Skin epidermis (tissue), 12 donors: ENCODE measurements around the gene CHPF2.

Experiments
- H3K27ac ChIP-seq, 21 experiments: fragments of 200-600 bp; sonication (generic) in 11 of 21; one replicate each; pipeline ENCODE4 v1.5.0; 2020; ENCODE audit warnings: mild to moderate bottlenecking in 3 of 21, inconsistent platforms in 2 of 21, moderate library complexity in 2 of 21
- H3K4me3 ChIP-seq, 7 experiments: fragments of 200-600 bp; sonication (generic) in 2 of 7; one replicate each; pipeline ENCODE4 v1.5.0; 2020; ENCODE audit warnings: inconsistent platforms in 2 of 7, mild to moderate bottlenecking in 2 of 7, moderate library complexity in 1 of 7

CHPF2 gene

DNA sequence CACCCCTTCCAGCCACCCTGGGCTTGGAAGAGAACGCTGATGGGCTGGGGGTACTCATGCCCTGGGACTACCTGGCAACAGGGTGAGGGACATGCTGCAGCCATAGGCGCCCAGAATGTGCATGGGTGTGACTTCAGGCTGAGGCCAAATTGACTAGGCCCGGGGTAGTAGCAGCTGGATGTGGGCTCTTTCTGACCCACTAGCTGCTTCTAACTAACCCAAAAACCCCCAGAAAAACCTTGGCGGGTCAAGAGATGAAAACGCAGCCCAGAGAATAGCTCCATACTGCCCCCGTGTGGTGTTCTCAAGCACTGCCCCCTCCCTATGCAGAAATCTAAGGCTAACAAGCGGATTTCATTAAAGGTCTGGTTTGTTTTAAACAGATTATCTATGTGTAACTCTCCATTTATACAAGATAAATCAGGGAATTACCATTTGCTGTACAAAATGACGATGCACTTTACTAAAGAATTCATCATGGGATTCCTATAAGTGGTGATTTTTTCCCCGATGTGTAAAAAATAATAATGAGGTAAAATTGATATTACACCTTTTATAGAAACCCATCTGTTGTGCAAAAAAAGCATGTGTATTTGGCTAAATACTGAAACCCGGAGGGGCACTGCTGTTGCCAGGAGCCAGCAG lies 12.0 kb downstream of the CHPF2 start:
- Histone ChIP-seq H3K27ac (peak overlapping the region in 1 of 21 experiments; percentile 1), H3K4me3 (no peak overlapping the region)

DNA sequence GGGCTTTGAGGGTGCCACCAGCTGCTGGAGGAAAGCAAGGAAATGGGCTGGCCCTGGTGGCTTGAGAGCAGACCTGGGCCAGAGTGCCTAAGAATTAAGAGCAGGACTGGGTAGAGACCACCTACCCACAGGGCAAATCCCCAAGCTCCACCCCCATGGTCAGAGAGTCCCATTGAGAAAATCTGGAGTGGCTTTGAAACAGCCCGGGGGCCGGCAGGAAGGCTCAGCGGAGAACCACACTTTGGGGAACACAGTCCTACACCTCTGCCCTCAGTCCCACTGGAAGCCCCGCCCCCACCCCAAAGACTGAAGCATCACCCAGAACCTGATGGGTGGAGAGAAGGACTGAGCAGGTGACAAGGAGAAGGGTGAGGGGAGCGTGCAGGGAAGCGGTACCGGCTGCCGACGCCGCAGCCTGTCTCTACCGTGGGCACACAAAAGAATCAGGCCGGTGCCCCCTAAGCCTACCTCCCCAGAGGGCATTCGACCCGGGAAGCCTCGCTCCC lies 12.6 kb downstream of the CHPF2 start:
- peak overlapping the region in 2 of 21 experiments; percentile 23 to 51 for H3K27ac ChIP-seq
- peak overlapping the region in 6 of 7 experiments; percentile 9 to 38 (median 18) for H3K4me3 ChIP-seq

DNA sequence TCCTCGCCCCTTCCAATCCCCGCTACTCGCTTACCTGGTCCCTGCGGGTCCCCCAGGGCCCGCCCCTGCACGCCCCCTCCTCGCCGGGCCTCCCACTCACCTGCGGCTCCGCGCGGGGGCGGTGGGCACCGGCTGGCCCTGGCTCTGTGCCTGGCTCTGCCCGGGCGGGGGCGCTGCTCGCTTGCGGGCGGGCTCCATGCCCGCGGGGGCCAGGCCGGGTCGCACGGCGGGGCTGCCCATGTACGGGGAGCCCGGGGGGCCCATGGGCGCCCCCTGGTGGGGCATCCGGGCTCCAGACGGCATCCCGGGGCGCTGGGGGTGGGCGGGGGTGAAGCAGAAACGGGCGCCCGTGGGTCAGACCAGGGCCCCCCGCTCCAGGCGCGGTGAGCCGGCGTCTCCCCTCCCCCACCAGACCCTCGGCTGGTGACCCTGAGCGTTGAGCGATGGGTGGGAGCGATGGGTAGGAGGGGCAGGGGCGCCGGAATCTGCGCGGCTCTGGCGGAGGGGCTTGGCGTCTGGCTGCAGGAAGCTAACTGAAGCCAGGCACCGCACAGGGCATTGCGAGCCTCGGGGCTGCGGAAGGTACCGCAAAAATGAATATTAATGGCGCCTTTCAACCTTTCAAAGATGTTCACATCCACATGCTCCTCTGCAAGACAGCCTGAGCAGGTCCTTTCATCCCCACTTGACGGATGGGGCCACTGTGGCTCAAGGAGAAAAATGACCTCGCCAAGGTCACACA lies 13.2 kb downstream of the CHPF2 start:
- peak overlapping the region in 2 of 21 experiments; percentile 23 to 51 for H3K27ac ChIP-seq
- peak overlapping the region in 6 of 7 experiments; percentile 9 to 38 (median 18) for H3K4me3 ChIP-seq

DNA sequence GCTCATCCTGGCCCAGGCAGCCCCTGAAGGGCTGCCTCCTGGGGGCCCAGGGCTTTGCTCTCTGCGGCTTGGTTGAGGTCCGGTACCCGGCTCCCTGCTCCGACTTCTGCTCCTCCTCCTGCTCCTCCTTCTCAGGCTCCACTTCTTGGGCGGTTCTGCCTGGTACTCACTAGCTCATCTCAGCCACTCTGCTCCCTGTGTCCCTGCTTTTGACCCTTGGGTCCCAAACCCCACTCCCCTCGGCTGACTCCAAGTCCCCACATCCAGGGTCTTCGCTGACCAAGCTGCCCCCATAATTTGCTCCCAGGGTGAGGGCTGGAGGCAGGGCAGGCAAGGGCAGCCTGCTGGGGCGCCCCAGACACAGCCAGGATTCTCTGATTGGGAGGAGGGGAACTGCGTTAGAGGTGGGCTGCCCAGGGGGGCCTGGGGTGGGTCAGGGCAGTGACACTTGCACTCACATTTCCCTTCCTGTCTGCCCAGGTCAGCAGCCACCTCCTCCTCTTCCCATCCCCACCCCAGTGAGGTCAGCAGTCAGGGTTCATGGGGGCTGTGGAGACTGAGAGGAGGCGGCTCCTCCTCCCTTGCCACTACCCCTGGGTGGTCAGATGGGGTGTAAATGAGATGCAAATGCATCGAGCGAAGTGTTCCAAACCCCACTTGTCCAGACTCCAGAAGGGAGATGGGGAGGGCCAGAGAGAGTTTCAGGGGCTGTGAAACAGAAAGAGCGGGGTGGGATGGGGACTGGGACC lies 14.0 kb downstream of the CHPF2 start:
- no peak overlapping the region for H3K27ac ChIP-seq
- peak overlapping the region in 2 of 7 experiments; percentile 18 to 38 for H3K4me3 ChIP-seq

DNA sequence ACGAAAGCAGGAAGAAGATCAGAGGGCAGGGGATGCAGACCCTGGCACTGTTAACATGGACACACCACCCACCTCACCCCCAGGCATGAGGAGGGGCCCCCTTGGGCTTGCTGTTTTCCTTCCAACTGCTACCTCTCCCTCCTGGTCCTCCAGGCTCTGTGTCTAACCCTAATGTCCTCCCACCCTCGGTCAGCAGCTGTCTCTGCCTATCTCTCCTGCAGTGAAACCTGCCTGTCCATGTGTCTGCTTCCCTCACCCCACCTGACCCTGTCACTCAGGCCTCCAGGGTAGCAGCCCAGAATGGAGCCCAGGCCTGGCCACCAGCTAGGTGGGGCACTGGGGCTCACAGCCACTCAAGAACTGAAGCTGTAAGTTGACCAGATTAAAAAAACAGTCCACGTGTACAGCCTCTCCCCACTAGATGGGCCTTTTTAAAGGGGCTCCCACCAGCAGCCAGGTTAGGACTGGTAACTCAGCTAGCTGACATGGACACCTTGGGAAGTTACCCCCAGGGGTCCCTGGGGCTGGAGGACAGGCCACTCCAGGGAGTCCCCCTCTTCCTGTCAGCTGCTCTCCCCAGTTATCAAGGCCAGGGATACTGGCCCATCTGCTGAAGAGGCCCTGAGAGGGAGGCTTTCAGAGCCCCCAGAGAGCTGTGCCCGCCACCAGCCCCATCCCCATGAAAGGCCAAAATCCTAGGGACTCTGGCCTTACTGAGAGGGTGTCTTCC lies 14.7 kb downstream of the CHPF2 start:
- H3K27ac ChIP-seq, result peak overlapping the region in 9 of 21 experiments; percentile 45 to 88 (median 82)
- peak overlapping the region in 2 of 7 experiments; percentile 34 to 50 for H3K4me3 ChIP-seq

DNA sequence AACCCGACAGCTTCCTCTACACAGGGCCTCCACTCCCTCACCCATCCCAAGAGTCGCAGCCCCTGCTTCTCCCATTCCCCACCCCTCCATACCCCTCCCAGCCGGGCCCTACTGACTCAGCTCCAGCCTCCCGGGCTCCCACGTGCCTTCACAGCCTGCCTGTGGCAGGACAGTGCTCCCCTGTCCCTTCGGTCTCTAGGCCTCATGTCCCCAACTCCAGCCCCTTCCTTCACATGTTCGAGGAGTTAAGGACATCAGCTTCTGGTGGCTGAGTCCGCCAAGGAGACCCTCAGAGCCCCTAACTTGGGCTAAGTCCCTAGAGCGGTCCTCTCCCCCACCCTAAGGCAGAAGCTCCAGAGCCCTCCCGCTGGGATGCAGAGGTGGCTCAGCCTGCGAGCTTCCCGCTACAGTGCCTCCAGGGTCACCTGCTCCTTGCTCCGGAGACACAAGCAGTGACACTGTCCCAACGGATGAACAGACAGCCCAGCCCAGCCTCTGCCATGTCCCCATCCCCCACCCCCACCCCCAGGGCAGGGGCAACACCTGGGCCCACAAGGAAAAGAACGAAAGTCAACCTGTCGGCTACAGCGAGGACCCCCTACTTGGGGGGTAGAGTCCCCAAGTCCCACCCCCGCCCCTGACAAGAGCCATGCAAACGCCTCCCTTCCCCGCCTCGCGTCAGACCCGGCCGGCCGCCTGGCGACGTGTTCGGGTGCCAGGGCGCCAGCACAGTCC lies 15.5 kb downstream of the CHPF2 start:
- peak overlapping the region in 19 of 21 experiments; percentile 17 to 88 (median 77) for H3K27ac ChIP-seq
- peak overlapping the region; percentile 34 to 57 (median 40) for H3K4me3 ChIP-seq

DNA sequence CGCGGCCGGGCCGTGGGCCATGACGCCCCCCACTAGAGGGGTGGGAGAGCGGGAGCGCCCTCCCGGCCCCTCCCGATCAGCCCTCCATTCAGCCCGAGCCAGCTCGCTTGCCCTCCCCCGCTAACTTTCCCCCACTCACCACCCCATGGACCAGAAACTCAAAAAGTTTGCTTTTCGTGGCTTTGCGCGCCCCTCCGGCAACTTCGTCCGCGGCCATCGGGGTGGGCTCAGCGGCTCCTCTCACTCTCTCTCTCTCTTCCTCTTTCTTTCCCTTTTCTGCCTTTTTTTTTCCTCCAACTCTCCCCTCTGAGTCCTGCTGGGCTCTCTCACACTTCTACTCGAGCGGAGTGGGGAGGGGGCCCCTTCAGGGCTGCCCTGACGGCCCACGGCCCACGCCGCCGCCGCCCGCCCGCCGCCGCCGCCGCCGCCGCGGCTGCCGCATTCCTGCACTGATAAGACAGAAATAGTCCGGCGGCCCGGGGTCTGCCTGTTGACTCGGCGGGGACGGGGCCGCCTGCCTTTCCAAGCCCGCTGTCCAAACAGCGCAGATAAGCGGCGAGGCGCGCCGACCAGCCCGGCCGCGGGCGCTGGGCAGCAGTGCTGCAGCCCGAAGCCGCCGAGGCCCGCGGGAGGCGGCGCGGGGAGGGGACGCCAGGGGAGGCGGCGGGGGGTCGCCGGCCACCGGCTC lies 16.2 kb downstream of the CHPF2 start, which contains the start of gene SMARCD3:
SMARCD3 (minus strand) TSS at position 349 of the 688 bp plus-strand sequence; CDS start at position 217, 132 bp downstream.
- H3K4me3 ChIP-seq, result peak within 1 kb of the TSS; percentile 34 to 57 (median 40)

DNA sequence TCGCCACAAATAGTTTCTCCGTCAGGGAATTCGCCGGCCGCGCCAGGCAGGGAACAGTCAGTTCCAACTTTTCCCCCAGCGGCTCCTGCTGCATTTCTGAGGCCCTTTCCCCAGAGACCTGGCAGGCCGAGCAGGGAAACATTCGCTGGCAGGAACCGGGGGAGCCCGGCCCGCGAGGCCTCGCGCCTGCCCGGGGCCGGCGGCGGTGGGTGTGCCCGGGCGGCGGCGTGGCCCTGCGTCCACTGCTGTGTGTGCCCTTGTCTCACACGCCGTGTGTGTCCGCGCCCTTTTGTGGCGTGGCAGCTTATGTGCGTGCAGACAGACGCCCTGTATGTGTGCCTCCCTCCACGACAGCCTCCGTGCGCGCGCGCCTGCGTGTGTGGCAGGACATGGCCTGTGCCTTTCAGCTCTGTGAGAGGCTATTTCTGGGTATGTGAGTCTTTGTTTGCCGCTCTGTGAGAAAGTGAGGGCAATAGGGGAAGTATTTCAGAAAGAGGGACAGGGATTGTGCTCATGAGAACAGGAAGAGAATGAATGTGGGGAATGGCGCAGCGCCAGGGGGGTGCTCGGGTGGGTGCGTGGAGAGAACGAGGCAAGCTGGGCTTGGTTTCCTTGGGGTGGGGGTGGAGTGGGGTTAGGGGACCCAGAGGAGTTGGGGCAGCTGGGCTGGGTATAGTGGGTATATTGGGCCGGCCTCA lies 16.9 kb downstream of the CHPF2 start:
- Histone ChIP-seq H3K4me3 (peak overlapping the region; percentile 34 to 57 (median 40)), H3K27ac (peak overlapping the region in 20 of 21 experiments; percentile 34 to 88 (median 76))

More for the DNA sequence above, 16.2 kb downstream of the CHPF2 start, which contains the start of gene SMARCD3:
- H3K27ac ChIP-seq, result peak within 1 kb of the TSS; percentile 13 to 88 (median 77)

DNA sequence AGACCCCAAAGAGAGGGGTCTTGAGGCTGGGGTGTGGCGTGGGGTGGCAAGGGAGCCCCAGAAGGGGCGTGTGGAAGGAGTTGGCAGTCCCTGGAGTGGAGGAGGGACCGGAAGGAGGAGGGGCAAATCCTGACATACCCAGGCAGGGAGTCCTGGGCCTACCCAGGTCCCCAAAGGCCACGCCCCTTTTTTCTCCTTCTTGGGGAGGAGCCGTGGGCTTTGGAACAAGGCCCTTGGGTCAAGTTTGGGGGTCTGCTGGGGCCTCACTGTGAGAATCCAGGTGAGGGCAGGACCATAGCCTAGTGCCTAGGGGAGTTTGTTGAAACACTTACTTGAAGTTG lies 17.4 kb downstream of the CHPF2 start:
- Histone ChIP-seq H3K27ac (peak overlapping the region in 20 of 21 experiments; percentile 34 to 88 (median 76)), H3K4me3 (peak overlapping the region in 3 of 7 experiments; percentile 38 to 57 (median 50))

DNA sequence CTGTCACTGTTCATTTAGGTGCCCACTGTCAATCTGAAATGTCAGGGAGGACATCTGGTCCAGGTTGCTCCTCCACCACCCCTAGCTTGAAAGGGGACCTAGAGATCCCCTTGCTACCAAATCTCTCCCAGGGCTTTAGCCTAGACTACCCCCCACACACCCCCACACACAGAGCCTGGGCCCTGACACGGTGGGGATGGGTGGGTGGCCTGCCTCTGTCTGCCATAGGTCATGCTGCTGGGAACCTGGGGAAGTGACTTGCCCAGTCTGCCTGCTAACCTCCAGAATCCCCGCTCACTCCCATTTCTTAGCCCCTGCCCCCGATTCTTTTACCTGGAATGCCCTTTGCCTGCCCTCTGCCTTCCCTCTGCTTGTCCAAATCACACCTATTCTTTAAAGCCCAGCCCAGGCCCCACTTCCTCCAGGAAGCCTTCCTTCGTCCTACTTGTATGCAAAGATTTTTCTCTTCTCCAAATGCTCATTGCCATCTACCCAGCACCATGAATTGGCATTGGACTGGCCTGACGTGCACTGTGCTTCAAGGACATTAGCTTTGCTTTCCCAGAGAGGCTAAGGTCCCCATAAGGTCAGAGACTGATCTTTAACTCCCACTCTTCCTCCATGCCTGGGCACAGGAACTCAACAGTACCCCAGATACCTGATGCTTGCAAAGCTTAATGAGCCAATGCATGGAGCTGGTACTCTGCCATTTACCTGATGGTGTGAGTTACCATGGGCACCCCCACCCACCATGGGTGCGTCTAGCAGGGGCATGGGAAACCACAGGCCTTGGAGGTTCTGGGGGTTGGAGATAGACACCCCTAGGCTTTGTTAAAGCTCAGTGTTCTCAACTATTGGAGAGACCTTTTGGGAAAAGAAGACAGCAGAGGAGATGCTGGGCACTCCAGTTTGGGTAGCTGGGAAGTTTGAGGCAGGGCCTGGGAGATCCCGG lies 18.2 kb downstream of the CHPF2 start:
- Histone ChIP-seq H3K27ac (peak overlapping the region in 14 of 21 experiments; percentile 26 to 91 (median 80)), H3K4me3 (peak overlapping the region in 1 of 7 experiments; percentile 50)

DNA sequence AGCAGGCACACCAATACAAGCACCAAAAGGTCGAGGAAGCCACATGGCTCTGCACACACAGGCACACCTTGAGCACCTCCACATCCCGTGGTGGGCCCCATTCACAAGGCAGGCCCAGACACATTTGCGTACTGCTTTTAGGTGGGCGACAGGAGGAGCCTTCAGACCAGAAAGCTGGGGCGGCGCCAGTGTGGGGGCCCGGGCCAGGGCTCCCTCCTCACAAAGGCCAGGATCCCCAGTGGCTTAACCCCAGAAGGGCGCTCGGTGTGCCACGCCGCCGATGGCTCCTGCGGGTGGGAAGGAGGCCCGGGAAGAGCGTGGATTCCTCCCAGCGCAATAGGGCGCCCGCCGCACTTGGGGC lies 19.0 kb downstream of the CHPF2 start:
- Histone ChIP-seq H3K4me3 (peak overlapping the region; percentile 8 to 50 (median 41)), H3K27ac (peak overlapping the region in 20 of 21 experiments; percentile 22 to 91 (median 78))

DNA sequence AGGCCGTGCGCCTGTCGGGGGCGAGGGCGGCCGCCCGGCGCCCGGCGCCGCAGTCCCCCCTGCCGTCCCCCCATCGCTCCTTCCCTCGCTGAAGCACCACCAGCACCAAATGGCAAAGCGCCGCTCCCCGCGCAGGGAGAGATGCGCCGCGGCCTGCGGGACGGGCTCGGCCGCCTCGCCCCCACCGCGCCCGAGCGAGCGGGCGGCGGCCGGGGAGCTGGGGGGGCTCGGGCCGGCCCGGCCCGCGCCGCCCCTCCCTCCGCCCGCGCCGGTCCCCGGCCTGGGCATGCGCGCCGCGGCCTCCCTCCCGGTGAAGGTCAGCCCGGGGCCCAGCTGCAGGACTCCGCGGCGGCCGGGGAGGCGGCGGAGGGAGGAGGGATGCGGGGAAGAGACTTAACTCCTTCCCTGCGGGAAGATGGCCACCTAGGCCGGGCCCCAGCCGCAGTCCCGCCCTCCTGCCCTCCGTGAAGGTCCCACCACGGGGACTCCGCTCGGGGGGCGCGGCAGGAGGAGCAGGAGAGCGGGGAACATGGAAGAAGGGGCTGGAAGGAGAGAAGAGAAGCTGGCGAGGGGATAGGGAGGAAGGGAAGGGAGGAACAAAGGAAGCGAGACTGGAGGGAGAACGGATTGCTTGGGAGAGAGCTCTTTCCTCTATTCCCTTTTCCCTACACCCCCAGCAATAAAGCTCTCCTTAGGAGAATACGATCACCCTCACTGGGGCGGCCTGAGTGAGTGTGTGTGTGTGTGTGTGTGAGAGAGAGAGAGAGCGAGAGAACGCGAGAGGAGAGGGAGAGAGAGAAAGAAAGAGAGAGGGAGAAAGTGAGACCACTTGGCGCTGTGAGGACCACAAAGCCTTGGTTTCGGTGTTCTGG lies 19.6 kb downstream of the CHPF2 start:
- Histone ChIP-seq H3K27ac (peak overlapping the region in 20 of 21 experiments; percentile 22 to 91 (median 79)), H3K4me3 (peak overlapping the region; percentile 27 to 50 (median 41))

DNA sequence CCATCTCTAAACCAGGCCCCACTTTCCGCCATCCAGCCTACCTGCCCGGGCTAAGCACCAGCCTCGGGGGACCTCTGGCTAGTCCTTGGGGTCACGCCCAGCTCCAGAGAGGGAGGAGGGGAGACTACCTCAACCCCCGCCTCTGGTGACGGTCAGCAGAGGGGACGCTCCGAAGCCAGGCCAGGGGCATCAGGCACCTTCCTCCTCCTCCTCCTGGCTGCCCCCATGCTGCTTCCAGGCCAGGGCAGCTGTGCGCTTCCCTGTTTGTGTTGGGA lies 20.2 kb downstream of the CHPF2 start:
- peak overlapping the region in 6 of 7 experiments; percentile 27 to 50 (median 42) for H3K4me3 ChIP-seq
- H3K27ac ChIP-seq, result peak overlapping the region in 18 of 21 experiments; percentile 42 to 91 (median 79)

DNA sequence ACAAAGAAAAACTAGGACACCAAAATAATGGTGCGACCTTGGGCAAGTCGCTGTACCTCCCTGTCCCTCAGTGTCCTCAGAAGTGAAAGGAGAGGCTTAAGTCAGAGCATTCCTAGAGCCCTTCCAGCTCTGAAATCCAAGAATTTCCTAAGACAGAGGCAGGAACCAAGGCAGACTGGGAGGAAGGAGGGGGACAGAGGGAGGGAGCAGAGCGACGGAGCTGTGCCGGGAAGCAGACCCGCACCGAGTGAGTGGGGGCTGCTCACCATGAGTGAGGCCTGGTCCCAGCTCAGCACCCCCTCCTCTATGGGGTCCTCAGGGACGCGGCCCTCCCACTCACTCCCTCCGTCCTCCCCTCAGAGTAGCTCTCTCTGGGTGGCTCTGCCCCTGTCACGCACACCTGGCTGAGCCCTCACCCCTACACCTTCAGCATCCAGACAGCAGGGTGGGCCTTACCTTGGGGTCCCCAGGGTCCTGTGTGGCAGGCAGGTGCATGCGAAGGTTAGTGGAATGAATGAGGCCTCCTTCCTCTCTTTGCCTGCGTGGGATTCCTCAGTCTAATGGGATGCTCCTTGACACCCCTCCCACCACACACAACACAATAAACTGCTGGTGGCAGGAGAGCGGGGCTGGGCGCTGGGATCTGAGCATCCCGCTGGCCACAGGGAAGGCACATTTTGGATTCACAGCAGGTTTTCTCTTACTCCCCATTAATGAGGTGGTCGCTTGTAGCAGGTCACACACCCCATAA lies 20.9 kb downstream of the CHPF2 start:
- peak overlapping the region in 1 of 7 experiments; percentile 50 for H3K4me3 ChIP-seq
- peak overlapping the region in 5 of 21 experiments; percentile 79 to 91 (median 80) for H3K27ac ChIP-seq

DNA sequence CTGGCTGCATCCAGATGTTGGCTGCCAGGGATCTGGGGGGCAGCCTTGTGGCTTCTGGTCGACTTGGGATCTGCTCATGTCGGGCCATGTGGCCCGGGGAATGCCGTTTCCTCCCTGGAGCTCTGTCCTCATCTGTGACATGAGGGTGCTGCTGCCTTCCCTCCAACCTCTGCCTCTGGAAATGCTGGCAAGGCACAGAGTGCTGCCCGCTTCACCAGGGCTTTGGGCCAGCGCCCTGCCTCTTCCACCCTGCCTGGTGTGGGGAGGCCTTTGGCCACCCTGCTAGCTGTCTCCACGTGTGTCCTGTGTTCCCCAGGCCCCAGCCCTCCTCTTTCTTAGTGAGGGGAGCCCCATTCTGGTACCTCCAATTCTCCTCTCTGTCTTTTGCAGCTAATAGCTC lies 22.0 kb downstream of the CHPF2 start:
- Histone ChIP-seq H3K27ac (no peak overlapping the region), H3K4me3 (no peak overlapping the region)
